ENCODE measurements around the gene SNTG2.

GRCh38 chr2:1099418-1099817 lies 148.8 kb downstream of the SNTG2 start:
- no peak for TF ChIP-seq POLR2A (IDR thresholded peaks at IDR 0.05; ENCODE audit: low read depth, low read length)
- TF ChIP-seq POLR2AphosphoS5 (IDR thresholded peaks at IDR 0.05; ENCODE audit: insufficient read depth, low read depth, low read length): no peak
- TF ChIP-seq MYC (IDR thresholded peaks at IDR 0.05; ENCODE audit: low read depth, low read length): no peak
- TF ChIP-seq, protein P1, sequence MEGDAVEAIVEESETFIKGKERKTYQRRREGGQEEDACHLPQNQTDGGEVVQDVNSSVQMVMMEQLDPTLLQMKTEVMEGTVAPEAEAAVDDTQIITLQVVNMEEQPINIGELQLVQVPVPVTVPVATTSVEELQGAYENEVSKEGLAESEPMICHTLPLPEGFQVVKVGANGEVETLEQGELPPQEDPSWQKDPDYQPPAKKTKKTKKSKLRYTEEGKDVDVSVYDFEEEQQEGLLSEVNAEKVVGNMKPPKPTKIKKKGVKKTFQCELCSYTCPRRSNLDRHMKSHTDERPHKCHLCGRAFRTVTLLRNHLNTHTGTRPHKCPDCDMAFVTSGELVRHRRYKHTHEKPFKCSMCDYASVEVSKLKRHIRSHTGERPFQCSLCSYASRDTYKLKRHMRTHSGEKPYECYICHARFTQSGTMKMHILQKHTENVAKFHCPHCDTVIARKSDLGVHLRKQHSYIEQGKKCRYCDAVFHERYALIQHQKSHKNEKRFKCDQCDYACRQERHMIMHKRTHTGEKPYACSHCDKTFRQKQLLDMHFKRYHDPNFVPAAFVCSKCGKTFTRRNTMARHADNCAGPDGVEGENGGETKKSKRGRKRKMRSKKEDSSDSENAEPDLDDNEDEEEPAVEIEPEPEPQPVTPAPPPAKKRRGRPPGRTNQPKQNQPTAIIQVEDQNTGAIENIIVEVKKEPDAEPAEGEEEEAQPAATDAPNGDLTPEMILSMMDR (IDR thresholded peaks at IDR 0.05; ENCODE audit: extremely low read depth in 1 of 2, insufficient read depth in 1 of 2, low read depth in 1 of 2, low read length in 2 of 2): no peak
- no peak for TF ChIP-seq FOS (IDR thresholded peaks at IDR 0.05; ENCODE audit: borderline replicate concordance, insufficient read depth, low read length)
- no peak for TF ChIP-seq EZH2 (IDR thresholded peaks at IDR 0.05; ENCODE audit: borderline replicate concordance, low read depth, low read length, severe bottlenecking)
- no peak for TF ChIP-seq JUN (IDR thresholded peaks at IDR 0.05; ENCODE audit: borderline replicate concordance, insufficient read depth, insufficient read length, low read depth)
